Diencephalon (tissue), 1 donor: ENCODE data around the gene SIGLEC1. TPM values are rescaled to one million over a fixed set of nuclear protein-coding genes. Genes with fewer than 3 reads are reported as not detected.

ENCODE experiments used
- total RNA-seq: library from RNA; depleted of rRNA; stranded (reverse); fragments of >200 nt; gene quantifications from one replicate; pipeline ENCODE4 v1.2.3, GENCODE V29; 2014

SIGLEC1 gene
- total RNA-seq, result 0.23 TPM

DNA sequence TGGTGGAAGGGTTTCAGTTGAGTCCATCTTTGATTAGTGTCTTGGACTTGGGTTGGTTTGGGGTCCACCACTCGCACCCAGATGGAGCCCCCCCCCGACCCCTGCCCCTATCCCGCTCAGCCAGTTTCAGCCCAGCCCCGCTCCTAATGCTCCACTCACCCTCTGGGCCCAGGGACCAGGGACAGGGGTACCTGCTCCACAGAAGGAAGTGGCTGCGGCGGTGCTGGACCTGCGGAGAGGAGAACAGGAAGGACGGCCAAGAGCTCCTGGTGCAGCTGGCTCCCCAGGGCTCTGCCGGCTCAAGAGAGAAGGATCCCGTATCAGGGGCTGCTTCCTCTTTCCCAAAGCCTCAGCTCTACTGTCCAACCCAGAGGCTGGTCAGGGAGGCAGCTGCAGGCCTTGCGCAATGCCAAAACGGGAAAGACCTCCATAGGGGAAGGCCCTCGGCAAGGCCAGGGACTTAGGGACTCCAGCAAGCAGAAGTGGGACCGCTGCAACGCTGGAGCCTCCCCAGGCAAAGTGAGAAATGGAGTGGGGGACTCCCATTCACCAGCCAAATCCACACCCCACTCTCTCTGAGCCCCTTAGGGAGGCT, at the start of gene SIGLEC1:
TSS of gene SIGLEC1 (minus strand) at position 322 of the 595 bp plus-strand sequence. CDS start 5,472 bp downstream, outside the sequence.

DNA sequence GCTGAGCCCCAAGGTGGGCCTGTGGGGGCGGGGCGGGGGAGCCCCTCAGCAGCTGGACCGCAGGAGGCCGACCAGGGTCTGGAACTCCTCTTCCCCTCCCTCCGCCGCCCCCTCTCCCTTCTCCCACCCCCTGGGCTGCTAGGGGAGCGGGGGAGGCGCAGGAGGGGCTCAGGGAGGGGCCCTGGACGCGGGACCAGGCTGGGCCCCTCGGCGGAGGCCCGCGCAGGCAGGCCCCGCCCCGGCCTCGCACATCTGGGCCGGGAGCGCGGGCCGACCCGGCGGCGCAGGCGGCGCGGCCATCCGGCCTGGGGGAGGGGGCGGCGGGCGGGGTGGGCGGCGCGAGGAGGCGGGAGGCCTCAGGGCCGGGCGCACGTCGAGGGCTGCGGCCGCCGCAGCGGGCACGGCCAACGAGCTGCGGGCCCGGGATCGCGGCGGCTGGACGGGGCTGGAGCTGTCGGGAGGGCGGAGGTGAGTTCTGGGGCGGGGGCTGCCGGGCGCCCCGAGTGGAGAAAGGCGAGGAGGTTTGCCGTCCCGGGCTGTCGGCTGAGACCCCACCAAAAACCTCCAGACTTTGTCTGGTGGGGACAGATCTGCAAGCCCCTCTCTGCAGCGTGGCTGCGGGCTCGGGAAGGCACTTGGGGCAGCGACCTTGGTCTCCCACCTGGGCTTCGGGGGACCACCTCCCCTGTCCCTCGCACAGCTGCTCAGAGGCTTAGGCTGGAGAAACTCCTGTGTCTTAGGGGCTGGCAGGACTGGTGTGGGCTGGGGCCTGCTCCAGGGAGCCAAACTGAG, 20.1 kb upstream of the SIGLEC1 start, which contains the start of gene HSPA12B:
TSS of gene HSPA12B (plus strand) at position 359 of the 792 bp plus-strand sequence. CDS start 5,990 bp downstream, outside the sequence.

DNA sequence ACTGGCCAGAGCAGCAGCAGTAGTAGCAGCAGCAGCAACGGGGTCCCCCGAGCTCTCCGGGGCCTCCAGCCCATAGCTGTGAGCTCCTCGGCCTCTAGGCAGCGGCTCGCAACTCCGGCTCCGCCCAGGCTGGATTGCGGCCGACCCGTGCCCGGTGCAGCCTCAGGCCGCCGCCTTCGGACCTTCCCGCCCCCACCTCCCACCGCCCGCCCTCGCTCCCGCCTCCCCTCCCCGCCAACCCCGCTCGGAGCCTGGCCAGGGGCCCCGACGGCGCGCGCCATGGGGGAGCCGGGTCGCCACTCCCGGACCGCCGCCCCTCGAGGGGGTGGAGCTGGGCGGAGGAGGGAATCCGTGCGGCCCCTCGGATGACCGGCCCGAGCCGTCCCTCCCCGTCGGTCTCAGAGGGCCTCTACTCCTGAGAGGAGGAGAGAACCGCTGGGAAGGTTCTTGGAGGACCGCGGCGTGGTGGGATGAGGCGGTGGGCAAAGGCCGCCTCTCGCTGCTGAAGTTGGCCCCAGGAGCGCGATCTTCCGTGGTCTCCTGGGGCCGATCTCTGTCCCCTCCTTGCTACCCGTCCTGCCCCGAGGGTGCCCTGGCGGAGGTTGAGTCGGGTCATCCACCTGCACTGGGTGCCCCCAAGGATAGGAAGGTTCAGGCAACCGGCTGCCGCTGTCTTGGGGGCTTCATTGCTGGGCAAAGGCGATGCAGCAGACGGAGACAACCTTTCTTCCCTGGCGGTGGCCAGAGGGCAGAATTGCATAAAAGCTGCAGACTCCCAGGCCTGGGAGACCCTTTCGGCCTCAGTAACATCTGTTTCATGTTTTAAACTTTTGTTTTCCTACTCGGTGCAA, 30.2 kb downstream of the SIGLEC1 start, which contains the start of gene ADAM33:
TSS of gene ADAM33 (minus strand) at position 80 of the 851 bp plus-strand sequence. CDS start at position 74, 6 bp downstream.

DNA sequence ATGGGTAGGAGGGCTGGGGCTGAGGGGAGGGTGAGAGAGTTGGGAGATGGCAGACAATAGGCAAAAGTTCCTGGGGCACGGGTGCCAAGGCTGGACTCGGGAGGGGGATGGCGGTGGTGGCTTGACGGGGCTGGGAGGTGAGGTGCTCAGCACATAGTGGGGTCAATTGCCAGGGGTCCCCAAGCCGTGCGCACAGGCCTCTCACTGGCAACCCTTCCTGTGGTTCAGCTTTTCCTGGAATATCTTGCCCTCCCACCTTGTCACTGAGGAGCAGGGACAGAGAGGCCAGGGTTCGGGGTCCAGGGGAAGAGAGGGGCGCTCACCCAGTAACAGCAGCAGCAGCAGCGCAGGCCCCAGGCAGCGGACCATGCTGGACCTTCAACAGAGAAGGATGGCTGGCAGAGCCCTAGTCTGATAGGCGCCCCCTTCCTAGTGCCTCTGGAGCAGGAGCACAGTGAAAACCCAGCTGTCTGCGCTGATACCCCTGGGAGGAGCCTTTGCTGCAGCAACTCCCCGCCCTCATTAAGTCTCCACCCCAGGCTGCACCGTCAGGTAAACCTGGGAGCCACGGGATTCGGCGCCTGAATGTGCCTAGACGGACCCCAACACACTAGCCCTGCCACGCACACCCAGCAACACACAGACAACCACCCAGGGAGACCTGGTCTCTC, 49.2 kb downstream of the SIGLEC1 start, which contains the start of gene GFRA4:
TSS of gene GFRA4 (minus strand) at position 369 of the 671 bp plus-strand sequence. CDS start at position 369, 0 bp downstream.

Other genes starting within 250 kb of the SIGLEC1 start
- 59.3 TPM for gene ATRN, start 241.6 kb downstream of the SIGLEC1 start, total RNA-seq
- not detected for gene GFRA4, start 49.2 kb downstream of the SIGLEC1 start, total RNA-seq
- 2.5 TPM for gene ADAM33, start 30.6 kb downstream of the SIGLEC1 start, total RNA-seq
- gene HSPA12B, start 20.1 kb upstream of the SIGLEC1 start, total RNA-seq, result 3.2 TPM
- gene ADISSP, start 55.2 kb upstream of the SIGLEC1 start, total RNA-seq, result 17.3 TPM
- 5.1 TPM for gene SPEF1, start 68.8 kb upstream of the SIGLEC1 start, total RNA-seq
- 45.7 TPM for gene CENPB, start 74.1 kb upstream of the SIGLEC1 start, total RNA-seq
- gene CDC25B, start 83.7 kb upstream of the SIGLEC1 start, total RNA-seq, result 10.1 TPM
- 8.1 TPM for gene AP5S1, start 107.9 kb upstream of the SIGLEC1 start, total RNA-seq
- 12.7 TPM for gene MAVS, start 134.2 kb upstream of the SIGLEC1 start, total RNA-seq
- 50.3 TPM for gene PANK2, start 176.8 kb upstream of the SIGLEC1 start, total RNA-seq